H1 (cell line): Measurements from ENCODE around the gene MOB4. TPM values are rescaled to one million over a fixed set of nuclear protein-coding genes. Genes with fewer than 3 reads are reported as not detected.

Source experiments
- CTCF ChIA-PET: fragments of 300-600 bp; sonication (Branson Sonifier 250); formaldehyde crosslinking; loops from one replicate; lab custom pipeline; 2021; ENCODE audit not compliant: partially characterized antibody; lab: Charles Lee
- POLR2A ChIA-PET: fragments of 300-600 bp; sonication (Branson Sonifier 250); formaldehyde crosslinking; loops from one replicate; lab custom pipeline; 2021; ENCODE audit warnings: inconsistent platforms; ENCODE audit not compliant: partially characterized antibody; lab: Charles Lee
- DNase-seq, 2 experiments: peaks; one replicate each; pipeline versions ENCODE4 v3.0.0 to v3.0.0-alpha.2; 2010 to 2022; ENCODE audit warnings: low spot score in 2 of 2, low read depth in 1 of 2, mixed read lengths in 1 of 2
- FAIRE-seq: peaks from 2 replicates; lab custom pipeline; 2011; peaks lifted over from hg19 to GRCh38; lab: Jason Lieb, UNC
- H2AFZ ChIP-seq: 2 replicates; pipeline ENCODE4 v1.8.1; 2012; ENCODE audit warnings: low read length, inconsistent platforms
- H2AK5ac ChIP-seq: 2 replicates; pipeline ENCODE4 v1.6.1; 2013; ENCODE audit warnings: low read depth, low read length
- H2BK120ac ChIP-seq: replicated peaks from 2 replicates; pipeline ENCODE3; 2013; ENCODE audit warnings: low read depth, low read length, inconsistent platforms
- H2BK12ac ChIP-seq: 2 replicates; pipeline ENCODE4 v1.6.1; 2013; ENCODE audit warnings: low read depth, low read length
- H2BK15ac ChIP-seq: 2 replicates; pipeline ENCODE4 v1.6.1; 2013; ENCODE audit warnings: low read length
- H2BK20ac ChIP-seq: 2 replicates; pipeline ENCODE4 v1.6.1; 2013; ENCODE audit warnings: low read length
- H2BK5ac ChIP-seq: 2 replicates; pipeline ENCODE4 v1.6.1; 2013; ENCODE audit warnings: low read depth, low read length
- H3K14ac ChIP-seq: 2 replicates; pipeline ENCODE4 v1.6.1; 2013; ENCODE audit warnings: inconsistent platforms; ENCODE audit not compliant: insufficient read length
- H3K18ac ChIP-seq: 2 replicates; pipeline ENCODE4 v1.6.1; 2013; ENCODE audit warnings: low read length; ENCODE audit errors: extremely low read depth
- H3K23ac ChIP-seq: 2 replicates; pipeline ENCODE4 v1.6.1; 2013; ENCODE audit warnings: inconsistent platforms; ENCODE audit not compliant: insufficient read length
- H3K23me2 ChIP-seq: 2 replicates; pipeline ENCODE4 v1.6.1; 2013; ENCODE audit warnings: low read depth, low read length
- H3K27ac ChIP-seq: 2 replicates; pipeline ENCODE4 v1.6.1; 2011; ENCODE audit warnings: low read depth, low read length, inconsistent platforms
- H3K27me3 ChIP-seq, 4 experiments: replicated peaks in 1 of 4; 1 replicate in 1 of 4; 2 replicates in 3 of 4; pipeline versions ENCODE4 v1.6.1 to v1.8.1; 2011 to 2013; ENCODE audit warnings: low read length in 3 of 4, mild to moderate bottlenecking in 3 of 4, inconsistent platforms in 2 of 4, mixed read lengths in 2 of 4, moderate library complexity in 1 of 4; ENCODE audit not compliant: control insufficient read depth in 3 of 4, insufficient read depth in 3 of 4; ENCODE audit errors: extremely low read depth in 1 of 4
- H3K36me3 ChIP-seq, 4 experiments: 2 replicates each; pipeline versions ENCODE4 v1.6.1 to v1.8.1; 2011 to 2013; ENCODE audit warnings: mild to moderate bottlenecking in 4 of 4, low read length in 3 of 4, moderate library complexity in 2 of 4, control low read depth in 1 of 4, inconsistent platforms in 1 of 4; ENCODE audit not compliant: insufficient read depth in 4 of 4, control insufficient read depth in 2 of 4
- H3K4ac ChIP-seq: replicated peaks from 2 replicates; pipeline ENCODE3; 2013; ENCODE audit warnings: low read length, low read depth, mixed read lengths, inconsistent platforms; ENCODE audit not compliant: insufficient read length
- H3K4me1 ChIP-seq, 4 experiments: replicated peaks in 1 of 4; 1 replicate in 1 of 4; 2 replicates in 3 of 4; pipeline versions ENCODE4 v1.6.1 to v1.8.1; 2011 to 2013; ENCODE audit warnings: low read length in 3 of 4, inconsistent platforms in 2 of 4, mixed read lengths in 1 of 4; ENCODE audit not compliant: insufficient read depth in 4 of 4, control insufficient read depth in 3 of 4
- H3K4me2 ChIP-seq, 2 experiments: 2 replicates each; pipeline versions ENCODE4 v1.6.1 to v1.8.1; 2011 to 2013; ENCODE audit warnings: low read depth in 2 of 2, low read length in 2 of 2, control low read depth in 1 of 2, inconsistent platforms in 1 of 2, mild to moderate bottlenecking in 1 of 2; ENCODE audit not compliant: insufficient read depth in 1 of 2
- H3K4me3 ChIP-seq, 4 experiments: fragments of 200-600, 300-600 bp in 1 of 4; sonication (generic), shearing (Covaris generic), sonication (Bioruptor Twin) in 1 of 4; 2 replicates each; pipeline versions ENCODE4 v1.5.1 to v1.8.1; 2011 to 2016; ENCODE audit warnings: low read length in 4 of 4, low read depth in 3 of 4, control low read depth in 2 of 4, inconsistent platforms in 2 of 4, mild to moderate bottlenecking in 2 of 4, mixed read lengths in 1 of 4, moderate library complexity in 1 of 4; ENCODE audit not compliant: insufficient read depth in 2 of 4; ENCODE audit errors: extremely low read depth in 1 of 4
- H3K56ac ChIP-seq: replicated peaks from 2 replicates; pipeline ENCODE3; 2013; ENCODE audit warnings: low read depth, mild to moderate bottlenecking, mixed read lengths, low read length, inconsistent platforms; ENCODE audit not compliant: insufficient read length
- H3K79me1 ChIP-seq: 2 replicates; pipeline ENCODE4 v1.6.1; 2013; ENCODE audit warnings: low read depth, low read length, control low read depth
- H3K79me2 ChIP-seq, 2 experiments: 2 replicates each; pipeline versions ENCODE4 v1.6.1 to v1.8.1; 2012 to 2013; ENCODE audit warnings: low read length in 2 of 2, mild to moderate bottlenecking in 2 of 2, inconsistent platforms in 1 of 2; ENCODE audit not compliant: insufficient read depth in 2 of 2, control insufficient read depth in 1 of 2
- H3K9ac ChIP-seq, 4 experiments: replicated peaks in 1 of 4; 1 replicate in 1 of 4; 2 replicates in 3 of 4; pipeline versions ENCODE4 v1.6.1 to v1.8.1; 2011 to 2013; ENCODE audit warnings: low read depth in 3 of 4, low read length in 3 of 4, control low read depth in 2 of 4, mild to moderate bottlenecking in 2 of 4, moderate library complexity in 2 of 4, inconsistent platforms in 1 of 4; ENCODE audit errors: extremely low read depth in 1 of 4
- H3K9me3 ChIP-seq, 2 experiments: 2 replicates each; pipeline versions ENCODE4 v1.6.1 to v1.8.1; 2012 to 2013; ENCODE audit warnings: mild to moderate bottlenecking in 2 of 2, moderate library complexity in 2 of 2, control low read depth in 1 of 2, inconsistent platforms in 1 of 2, low read depth in 1 of 2, low read length in 1 of 2, mixed read lengths in 1 of 2; ENCODE audit not compliant: insufficient read depth in 2 of 2
- H4K20me1 ChIP-seq, 2 experiments: replicated peaks in 1 of 2; 2 replicates each; pipeline versions ENCODE3 to v1.8.1; 2011 to 2013; ENCODE audit warnings: inconsistent platforms in 2 of 2, low read length in 2 of 2, mild to moderate bottlenecking in 1 of 2; ENCODE audit not compliant: insufficient read depth in 2 of 2, control insufficient read depth in 1 of 2
- H4K5ac ChIP-seq: 2 replicates; pipeline ENCODE4 v1.6.1; 2013; ENCODE audit warnings: low read length, low read depth, mixed read lengths, inconsistent platforms; ENCODE audit not compliant: insufficient read length
- H4K8ac ChIP-seq: 2 replicates; pipeline ENCODE4 v1.8.0; 2013; ENCODE audit warnings: mild to moderate bottlenecking, moderate library complexity, low read length, inconsistent platforms; ENCODE audit not compliant: insufficient read depth; ENCODE audit errors: extremely low read depth
- H4K91ac ChIP-seq: replicated peaks from 2 replicates; pipeline ENCODE3; 2013; ENCODE audit warnings: low read length, mixed read lengths, inconsistent platforms; ENCODE audit not compliant: insufficient read length
- ATF3 ChIP-seq: IDR thresholded peaks from 2 replicates; pipeline ENCODE4 v1.6.1; 2011; ENCODE audit warnings: low read depth, mild to moderate bottlenecking, low read length; ENCODE audit not compliant: insufficient read depth
- BCL11A ChIP-seq, 2 experiments: IDR thresholded peaks; one replicate each; pipeline ENCODE4 v1.6.1; 2011; ENCODE audit warnings: low read depth in 2 of 2, low read length in 2 of 2, mild to moderate bottlenecking in 2 of 2
- CTCF ChIP-seq, 3 experiments: IDR thresholded peaks; 1 replicate in 2 of 3; 2 replicates in 1 of 3; pipeline versions ENCODE4 v1.5.1 to v1.6.1; 2011; ENCODE audit warnings: low read length in 3 of 3, mild to moderate bottlenecking in 3 of 3, inconsistent platforms in 2 of 3, low read depth in 1 of 3, moderate library complexity in 1 of 3; ENCODE audit not compliant: insufficient read depth in 1 of 3; ENCODE audit errors: control extremely low read depth in 1 of 3
- EGR1 ChIP-seq: IDR thresholded peaks from 2 replicates; pipeline ENCODE4 v1.6.1; 2011; ENCODE audit warnings: low read depth, low read length, borderline replicate concordance
- KDM1A ChIP-seq: fragments of 200-600, 300-600 bp; sonication (generic); IDR thresholded peaks from 2 replicates; pipeline ENCODE4 v1.7.1; 2016; ENCODE audit warnings: mild to moderate bottlenecking, low read length, borderline replicate concordance
- KDM5A ChIP-seq: fragments of 200-600 bp; IDR thresholded peaks from 2 replicates; pipeline ENCODE4 v1.7.1; 2012; ENCODE audit warnings: mild to moderate bottlenecking, low read length, inconsistent platforms, mixed read lengths
- RAD21 ChIP-seq, 2 experiments: IDR thresholded peaks in 1 of 2; conservative IDR thresholded peaks in 1 of 2; 2 replicates each; pipeline ENCODE4 v1.6.1; 2011; ENCODE audit warnings: low read depth in 2 of 2, low read length in 2 of 2, improper control_type of control experiment in 1 of 2, inconsistent platforms in 1 of 2, mild to moderate bottlenecking in 1 of 2, moderate library complexity in 1 of 2
- TCF12 ChIP-seq: IDR thresholded peaks from 2 replicates; pipeline ENCODE4 v1.6.1; 2011; ENCODE audit warnings: low read depth, mild to moderate bottlenecking, low read length
- WGBS, 2 experiments: shearing (Covaris generic) in 1 of 2; methylation state at CpG; one replicate each; pipeline versions ENCODE4 v1.1.6 to v1.1.7; 2013 to 2015; ENCODE audit warnings: low lambda C conversion rate in 2 of 2, mixed read lengths in 2 of 2, inconsistent platforms in 1 of 2, low coverage in 1 of 2, missing lambda C conversion rate in 1 of 2; ENCODE audit not compliant: insufficient replicate concordance in 2 of 2, insufficient coverage in 1 of 2, insufficient read length in 1 of 2; ENCODE audit errors: extremely low coverage in 1 of 2, missing lambda C conversion rate in 1 of 2; 5-methylcytosine and 5-hydroxymethylcytosine counted together
- polyA plus RNA-seq, 7 experiments: library from polyadenylated mRNA; depleted of rRNA in 3 of 7; stranded (reverse) in 5 of 7; unstranded in 2 of 7; fragments of >200 nt in 5 of 7; fragments of 200-250 nt in 2 of 7; gene quantifications; 1 replicate in 5 of 7; 2 replicates in 1 of 7; 4 replicates in 1 of 7; pipeline versions ENCODE4 v1.2.1 to v1.2.3, GENCODE V29; 2011 to 2013; ENCODE audit warnings: missing spikeins in 2 of 7, mixed read lengths in 2 of 7
- total RNA-seq: library from RNA; stranded (reverse); fragmentation: NEBNext Ultra II Directional; extraction: Animal tissue kit (Norgen Biotek cat#: 25700); gene quantifications from 2 replicates; pipeline ENCODE4 v1.2.1, GENCODE V29; 2021

Gene MOB4
- total and polyA plus RNA-seq, 2 of the 8 experiments (the other 6 are each of a cell fraction or from before 2014, with no cell fraction given) = 51.5 to 54.2 TPM

GRCh38 chr2:197599285-197599965, 83.6 kb downstream of the MOB4 start:
- H3K9me3 ChIP-seq = no peaks in the 10 kb centered on the region
- DNase-seq (peak in 1 of 2 experiments; percentile 33), FAIRE-seq (peak; percentile 24)
- no peak overlapping the region for H2AK5ac ChIP-seq
- no peak overlapping the region for H3K18ac ChIP-seq
- no peak overlapping the region for H4K8ac ChIP-seq
- H3K4me2 ChIP-seq = no peak overlapping the region
- H2BK12ac ChIP-seq = no peak overlapping the region
- no peak overlapping the region for H2BK120ac ChIP-seq
- H4K20me1 ChIP-seq = no peaks in the 10 kb centered on the region
- H3K79me2 ChIP-seq = no peaks in the 10 kb centered on the region
- no peak overlapping the region for H3K23ac ChIP-seq
- H3K4ac ChIP-seq = no peak overlapping the region
- peak overlapping the region; percentile 2 for H3K56ac ChIP-seq
- no peak overlapping the region for H2BK15ac ChIP-seq
- 78% methylated on average over 11 of the region's 11 CpGs; no CpG with 5 or more reads in 1 of the 2 experiments for WGBS, 2 experiments
- no peaks in the 10 kb centered on the region for H3K36me3 ChIP-seq
- H3K4me3 ChIP-seq = no peak overlapping the region
- no peak overlapping the region for H2AFZ ChIP-seq
- no peak overlapping the region for H3K9ac ChIP-seq
- H3K27me3 ChIP-seq = no peaks in the 10 kb centered on the region
- H2BK5ac ChIP-seq = no peak overlapping the region
- H3K79me1 ChIP-seq = no peaks in the 10 kb centered on the region
- peaks cover 0 to 7% (median 5%) of the 10 kb centered on the region in 4 experiments; a peak in 5 of 7 replicates for H3K4me1 ChIP-seq
- CTCF ChIA-PET = interaction anchor here (0.6 to 2.2 kb wide), 17 partner anchors 9 to 197 kb away, joined by 3 to 10 read pairs (median 4); partner anchors contain the start of genes HSPD1 and HSPE1
- POLR2A ChIA-PET = interaction anchor here (0.9 to 3.1 kb wide), 6 partner anchors 9 to 107 kb away, joined by 3 to 12 read pairs (median 6); partner anchors contain the start of genes HSPD1 and HSPE1
- H4K91ac ChIP-seq = no peak overlapping the region
- H3K14ac ChIP-seq = no peak overlapping the region
- no peak overlapping the region for H2BK20ac ChIP-seq
- 0 out of 2 replicates have a peak, but pooled peaks cover 2% of the 10 kb centered on the region for H3K23me2 ChIP-seq
- no peak overlapping the region for H4K5ac ChIP-seq
- H3K27ac ChIP-seq = no peak overlapping the region
- TF ChIP-seq KDM5A = no peak
- no peak for TF ChIP-seq KDM1A
- peak; percentile 60 to 68 for TF ChIP-seq RAD21 (IDR thresholded peaks at IDR 0.05 in 1 of 2, conservative IDR thresholded peaks at IDR 0.05 in 1 of 2; ENCODE audit: low read depth in 2 of 2, low read length in 2 of 2)
- TF ChIP-seq EGR1 = no peak
- no peak for TF ChIP-seq ATF3
- no peak for TF ChIP-seq BCL11A (IDR thresholded peaks at IDR 0.05; ENCODE audit: low read depth in 2 of 2, low read length in 2 of 2)
- TF ChIP-seq CTCF (IDR thresholded peaks at IDR 0.05; ENCODE audit: control extremely low read depth in 1 of 3, insufficient read depth in 1 of 3, low read depth in 1 of 3, low read length in 3 of 3) = peak; percentile 25 to 58 (median 44); a peak in 3 of 4 replicates
- TF ChIP-seq TCF12 = no peak
